AG08395 (cell line): Measurements from ENCODE around the gene IFFO2.
"Not testable (repeated sequence)": the region's sequence is repeated elsewhere in the genome, so short reads cannot be mapped to it uniquely, and the experiment has no call there.

Source experiments
- DNase-seq: peaks from one replicate; pipeline ENCODE4 v3.0.0; 2012; ENCODE audit warnings: mixed read lengths, low spot score

The IFFO2 gene

GRCh38 chr1:18874600-18874999 lies 81.9 kb downstream of the IFFO2 start:
- no peak for DNase-seq

- no peak for DNase-seq
These were observed 82.4 kb downstream of the IFFO2 start for GRCh38 chr1:18874036-18874435.

- no peak for DNase-seq
These were observed 84.3 kb downstream of the IFFO2 start for GRCh38 chr1:18872071-18872611.

GRCh38 chr1:18871401-18872070 lies 84.9 kb downstream of the IFFO2 start:
- no peak for DNase-seq

- no peak for DNase-seq
These were observed 85.5 kb downstream of the IFFO2 start for GRCh38 chr1:18870957-18871356.

- not testable (repeated sequence) for DNase-seq
These were observed 85.9 kb downstream of the IFFO2 start for GRCh38 chr1:18870595-18870865.

GRCh38 chr1:18869847-18870594 lies 86.5 kb downstream of the IFFO2 start:
- DNase-seq = no peak

GRCh38 chr1:18868801-18869424 lies 87.6 kb downstream of the IFFO2 start:
- DNase-seq = no peak

GRCh38 chr1:18868354-18868753 lies 88.1 kb downstream of the IFFO2 start:
- no peak for DNase-seq

- DNase-seq = no peak
These were observed 89.6 kb downstream of the IFFO2 start for GRCh38 chr1:18866846-18867245.

- DNase-seq = no peak
These were observed 90.2 kb downstream of the IFFO2 start for GRCh38 chr1:18866314-18866713.

GRCh38 chr1:18865176-18865575 lies 91.3 kb downstream of the IFFO2 start:
- no peak for DNase-seq

GRCh38 chr1:18861590-18861989 lies 94.9 kb downstream of the IFFO2 start:
- no peak for DNase-seq

GRCh38 chr1:18861082-18861481 lies 95.4 kb downstream of the IFFO2 start:
- DNase-seq = no peak

- no peak for DNase-seq
These were observed 96.9 kb downstream of the IFFO2 start, which contains the start of gene TAS1R2 for GRCh38 chr1:18859560-18859959. TAS1R2 (minus strand) TSS chr1:18859660; CDS start chr1:18859660, 0 bp downstream.

- no peak for DNase-seq
These were observed 98.3 kb downstream of the IFFO2 start for GRCh38 chr1:18858070-18858688.

- DNase-seq = no peak
These were observed 100.0 kb downstream of the IFFO2 start for GRCh38 chr1:18856435-18856834.

- no peak for DNase-seq
These were observed 100.9 kb downstream of the IFFO2 start for GRCh38 chr1:18855573-18855972.

- no peak for DNase-seq
These were observed 102.0 kb downstream of the IFFO2 start for GRCh38 chr1:18854331-18855025.
